Mononuclear cell (primary cell): ENCODE results near the gene FOXM1. TPM values are rescaled to one million over a fixed set of nuclear protein-coding genes. Genes with fewer than 3 reads are reported as not detected.

Experiments used
- H3K27me3 ChIP-seq: 2 replicates; pipeline ENCODE4 v1.6.0; 2011; ENCODE audit warnings: low read length, control low read depth; ENCODE audit not compliant: insufficient read depth
- H3K4me1 ChIP-seq: 2 replicates; pipeline ENCODE4 v1.5.1; 2011; ENCODE audit warnings: mild to moderate bottlenecking, low read length, control low read depth; ENCODE audit not compliant: insufficient read depth
- H3K4me3 ChIP-seq: 2 replicates; pipeline ENCODE4 v1.5.1; 2011; ENCODE audit warnings: mild to moderate bottlenecking, low read length, moderate library complexity
- H3K9me3 ChIP-seq: 2 replicates; pipeline ENCODE4 v1.5.1; 2011; ENCODE audit warnings: low read depth, mild to moderate bottlenecking, control low read depth, low read length
- total RNA-seq: library from RNA; depleted of rRNA; stranded (reverse); fragments of >200 nt; gene quantifications from one replicate; pipeline ENCODE4 v1.2.3, GENCODE V29; 2012

Gene FOXM1
- 0.84 TPM for total RNA-seq

GRCh38 chr12:2877047-2877952 is at the start of gene FOXM1, which contains the start of gene RHNO1:
Gene FOXM1 (minus strand): TSS chr12:2877174. CDS start chr12:2874478, 2,696 bp downstream.
Gene RHNO1 (plus strand): TSS chr12:2877223. CDS start chr12:2885367, 8,144 bp downstream.
- no peaks in the 10 kb centered on the region for H3K27me3 ChIP-seq
- H3K4me1 ChIP-seq = peaks cover 34% of the 10 kb centered on the region
- peak within 1 kb of the TSS; percentile 97 for H3K4me3 ChIP-seq
- H3K9me3 ChIP-seq = no peaks in the 10 kb centered on the region

- H3K4me1 ChIP-seq = no peaks in the 10 kb centered on the region
- no peak overlapping the region for H3K4me3 ChIP-seq
- no peaks in the 10 kb centered on the region for H3K27me3 ChIP-seq
- H3K9me3 ChIP-seq = no peaks in the 10 kb centered on the region
These were observed 48.5 kb upstream of the FOXM1 start for GRCh38 chr12:2925322-2925995.

DNA sequence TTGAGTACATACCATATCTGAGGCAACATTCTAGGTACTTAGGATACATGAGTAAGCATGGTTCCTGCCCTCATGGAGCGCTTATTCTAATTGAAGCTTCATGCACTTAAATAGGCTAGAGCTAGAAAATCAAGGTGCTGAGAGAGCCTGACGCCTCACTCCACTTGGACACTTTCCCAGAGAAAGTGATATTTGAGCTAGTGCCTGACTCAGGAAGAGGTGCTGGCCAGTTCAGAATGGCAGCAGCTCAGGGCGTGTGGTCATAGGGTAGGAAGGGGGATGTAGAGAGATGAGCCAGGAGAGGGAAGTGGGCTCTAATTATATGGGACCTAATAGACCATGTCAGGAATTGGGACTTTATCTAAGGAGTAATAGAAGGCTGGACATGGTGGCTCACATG is 47.0 kb upstream of the FOXM1 start:
- H3K4me3 ChIP-seq = no peak overlapping the region
- H3K9me3 ChIP-seq = no peaks in the 10 kb centered on the region
- H3K4me1 ChIP-seq = no peaks in the 10 kb centered on the region
- H3K27me3 ChIP-seq = no peaks in the 10 kb centered on the region

GRCh38 chr12:2923057-2923456 is 46.1 kb upstream of the FOXM1 start:
- Histone ChIP-seq H3K4me1 (no peaks in the 10 kb centered on the region), H3K27me3 (no peaks in the 10 kb centered on the region), H3K4me3 (no peak overlapping the region), H3K9me3 (no peaks in the 10 kb centered on the region)

DNA sequence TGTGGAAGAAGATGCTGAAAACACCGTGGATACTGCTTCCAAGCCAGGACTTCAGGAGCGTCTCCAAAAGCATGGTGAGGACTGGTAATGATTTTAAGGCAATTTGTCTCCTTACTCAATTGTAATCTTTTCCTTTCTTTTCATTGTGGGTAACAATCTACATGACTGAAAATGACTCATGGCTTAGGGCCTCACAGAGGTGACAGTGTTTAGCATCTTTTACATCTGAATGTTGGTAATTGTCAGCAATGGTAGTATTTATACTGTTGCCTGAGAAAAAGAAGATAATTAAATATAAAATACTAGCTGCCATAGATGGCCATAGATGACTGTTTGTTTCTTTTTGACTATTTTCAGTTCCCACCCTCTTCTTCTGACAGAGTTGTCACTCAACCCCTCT is 45.4 kb upstream of the FOXM1 start:
- H3K27me3 ChIP-seq = no peaks in the 10 kb centered on the region
- H3K4me3 ChIP-seq = no peak overlapping the region
- H3K9me3 ChIP-seq = no peaks in the 10 kb centered on the region
- H3K4me1 ChIP-seq = no peaks in the 10 kb centered on the region

DNA sequence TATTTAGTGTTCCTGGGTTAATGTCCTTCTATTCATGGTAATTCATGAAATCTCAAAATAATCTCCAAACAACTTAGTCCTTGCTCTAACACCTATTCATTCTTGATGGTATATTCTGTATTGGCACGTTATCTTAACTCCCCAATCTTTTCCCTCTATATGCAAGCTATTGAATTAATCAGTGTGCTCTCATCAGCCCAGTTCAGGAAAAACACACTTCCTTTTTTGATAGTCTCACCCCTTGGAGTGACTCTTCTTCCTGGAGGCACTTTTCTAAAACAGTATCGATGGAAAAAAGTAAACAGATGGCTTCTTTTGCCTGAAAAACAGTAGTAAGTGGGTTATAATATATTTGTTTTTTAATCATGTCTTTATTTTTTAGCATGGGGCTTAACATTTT is 42.3 kb upstream of the FOXM1 start:
- no peaks in the 10 kb centered on the region for H3K27me3 ChIP-seq
- no peak overlapping the region for H3K4me3 ChIP-seq
- no peaks in the 10 kb centered on the region for H3K9me3 ChIP-seq
- no peaks in the 10 kb centered on the region for H3K4me1 ChIP-seq

- H3K4me3 ChIP-seq = no peak overlapping the region
- no peaks in the 10 kb centered on the region for H3K4me1 ChIP-seq
- no peaks in the 10 kb centered on the region for H3K27me3 ChIP-seq
- H3K9me3 ChIP-seq = no peaks in the 10 kb centered on the region
These were observed 35.2 kb upstream of the FOXM1 start for GRCh38 chr12:2912216-2912575.

- Histone ChIP-seq H3K9me3 (no peaks in the 10 kb centered on the region), H3K4me3 (no peak overlapping the region), H3K27me3 (no peaks in the 10 kb centered on the region), H3K4me1 (no peaks in the 10 kb centered on the region)
These were observed 27.3 kb upstream of the FOXM1 start for GRCh38 chr12:2904260-2904659.

DNA sequence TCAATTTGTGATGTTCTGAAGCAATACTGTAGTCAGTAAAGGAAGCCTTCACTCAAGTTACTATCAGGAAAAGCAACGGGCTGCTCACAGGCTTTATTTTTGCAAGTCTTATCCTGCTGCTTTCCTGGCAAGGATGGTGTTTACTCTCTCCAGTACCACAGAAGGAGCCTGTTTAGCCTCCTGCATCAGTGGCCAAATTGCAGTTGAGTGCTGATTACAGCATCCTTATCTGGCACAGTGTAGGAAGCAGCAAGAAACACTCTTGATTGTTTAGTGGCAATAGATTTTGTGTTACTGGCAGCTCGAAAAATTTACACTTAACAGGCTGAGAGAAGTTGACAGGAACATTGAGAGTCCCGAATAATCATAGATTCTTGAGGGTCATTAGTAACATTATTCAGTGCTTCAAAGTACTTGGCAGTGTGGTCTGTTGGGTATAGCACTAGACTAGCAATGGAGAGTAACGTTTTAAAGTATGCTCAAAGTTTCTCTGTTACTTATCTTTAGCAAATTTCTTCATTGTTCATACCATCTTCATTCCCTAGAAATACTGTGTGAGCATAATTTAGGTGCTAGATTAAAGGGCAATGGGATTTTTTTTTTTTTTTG is 25.4 kb upstream of the FOXM1 start:
- Histone ChIP-seq H3K27me3 (no peaks in the 10 kb centered on the region), H3K4me1 (no peaks in the 10 kb centered on the region), H3K4me3 (no peak overlapping the region), H3K9me3 (no peaks in the 10 kb centered on the region)

GRCh38 chr12:2900642-2901041 is 23.7 kb upstream of the FOXM1 start:
- Histone ChIP-seq H3K4me3 (no peak overlapping the region), H3K9me3 (no peaks in the 10 kb centered on the region), H3K27me3 (no peaks in the 10 kb centered on the region), H3K4me1 (no peaks in the 10 kb centered on the region)

DNA sequence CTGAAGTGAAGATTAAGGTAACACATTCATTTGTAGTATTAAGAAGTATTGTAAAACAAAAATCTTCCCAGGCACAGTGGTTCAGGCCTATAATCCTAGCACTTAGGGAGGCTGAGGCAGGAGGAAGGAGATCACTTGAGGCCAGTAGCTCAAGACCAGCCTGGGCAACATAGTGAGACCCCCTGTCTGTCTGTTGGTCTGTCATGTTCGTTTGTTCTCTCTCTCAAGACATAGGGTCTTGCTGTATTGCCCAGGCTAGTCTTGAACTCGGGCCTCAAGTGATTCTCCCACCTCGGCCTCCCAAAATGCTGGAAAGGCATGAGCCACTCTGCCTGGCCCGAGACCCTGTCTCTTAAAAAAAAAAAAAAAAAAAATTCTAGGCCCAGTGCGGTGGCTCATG is 20.4 kb upstream of the FOXM1 start:
- H3K27me3 ChIP-seq = no peaks in the 10 kb centered on the region
- H3K9me3 ChIP-seq = no peaks in the 10 kb centered on the region
- H3K4me3 ChIP-seq = no peak overlapping the region
- no peaks in the 10 kb centered on the region for H3K4me1 ChIP-seq

- Histone ChIP-seq H3K27me3 (no peaks in the 10 kb centered on the region), H3K9me3 (no peaks in the 10 kb centered on the region), H3K4me3 (no peak overlapping the region), H3K4me1 (peaks cover 9% of the 10 kb centered on the region)
These were observed 18.5 kb upstream of the FOXM1 start for GRCh38 chr12:2895511-2895910.

DNA sequence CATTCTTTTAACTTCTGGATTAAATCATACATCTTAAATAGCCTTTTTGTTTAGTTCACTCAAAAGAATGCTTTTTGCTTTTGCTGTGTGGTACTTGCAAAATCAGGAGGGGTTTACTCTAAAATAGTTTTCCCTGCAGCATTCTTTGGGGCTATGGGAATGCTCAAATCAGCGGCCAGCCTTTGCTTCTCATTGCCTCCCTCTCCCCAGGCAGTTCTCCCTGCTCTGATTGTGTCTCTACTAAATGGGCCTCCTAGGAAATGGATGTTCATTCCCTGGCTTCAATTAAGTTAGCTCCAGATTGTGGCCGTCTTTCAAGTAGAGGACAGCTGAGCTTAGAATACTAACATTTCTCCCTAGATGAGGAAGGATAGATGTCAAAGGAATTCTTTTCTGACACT is 18.1 kb upstream of the FOXM1 start:
- no peaks in the 10 kb centered on the region for H3K27me3 ChIP-seq
- no peak overlapping the region for H3K4me3 ChIP-seq
- H3K4me1 ChIP-seq = peaks cover 13% of the 10 kb centered on the region
- no peaks in the 10 kb centered on the region for H3K9me3 ChIP-seq

DNA sequence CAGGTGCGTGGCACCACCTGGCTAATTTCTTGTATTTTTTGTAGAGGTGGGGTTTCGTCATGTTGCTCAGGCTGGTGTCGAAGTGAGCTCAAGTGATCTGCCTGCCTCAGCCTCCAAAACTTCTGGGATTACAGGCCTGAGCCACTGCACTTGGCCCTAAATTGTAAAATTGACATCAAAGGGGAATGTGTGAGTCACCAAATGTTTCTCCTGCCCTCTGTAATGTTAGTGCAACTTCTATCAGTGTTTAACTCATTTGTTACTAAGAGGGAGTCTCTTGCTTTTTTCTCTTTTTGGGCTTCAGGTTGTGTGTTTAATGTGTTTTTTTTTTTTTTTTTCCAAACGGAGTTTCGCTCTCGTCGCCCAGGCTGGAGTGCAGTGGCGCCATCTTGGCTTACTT is 16.0 kb upstream of the FOXM1 start:
- Histone ChIP-seq H3K9me3 (no peaks in the 10 kb centered on the region), H3K4me3 (no peak overlapping the region), H3K27me3 (no peaks in the 10 kb centered on the region), H3K4me1 (peaks cover 14% of the 10 kb centered on the region)

- Histone ChIP-seq H3K27me3 (no peaks in the 10 kb centered on the region), H3K4me1 (peaks cover 14% of the 10 kb centered on the region), H3K9me3 (no peaks in the 10 kb centered on the region), H3K4me3 (no peak overlapping the region)
These were observed 15.3 kb upstream of the FOXM1 start for GRCh38 chr12:2892246-2892645.
